Spleen (tissue), 11 donors: ENCODE measurements around the gene LRRC18. TPM values are rescaled to one million over a fixed set of nuclear protein-coding genes. Genes with fewer than 3 reads are reported as not detected.

Experiments
- DNase-seq: peaks from one replicate; pipeline ENCODE4 v3.0.0-alpha.2; 2020
- H3K27ac ChIP-seq, 8 donors: fragments of 200-600 bp; sonication (generic) in 7 of 8; 1 replicate in 4 of 8; 2 replicates in 4 of 8; pipeline versions ENCODE4 v1.5.0 to v1.8.0; 2016 to 2021; ENCODE audit warnings: inconsistent platforms in 4 of 8, mild to moderate bottlenecking in 4 of 8, moderate library complexity in 1 of 8
- H3K27me3 ChIP-seq, 7 donors: fragments of 200-600 bp; sonication (generic) in 6 of 7; replicated peaks in 1 of 7; 1 replicate in 4 of 7; 2 replicates in 3 of 7; pipeline versions ENCODE4 v1.5.0 to v1.8.0; 2016 to 2021; ENCODE audit warnings: inconsistent platforms in 3 of 7, mild to moderate bottlenecking in 1 of 7
- H3K36me3 ChIP-seq, 6 donors: fragments of 200-600 bp; sonication (generic) in 5 of 6; 1 replicate in 4 of 6; 2 replicates in 2 of 6; pipeline versions ENCODE4 v1.5.0 to v1.8.0; 2016 to 2021; ENCODE audit warnings: inconsistent platforms in 2 of 6
- H3K4me1 ChIP-seq, 6 donors: fragments of 200-600 bp; sonication (generic) in 5 of 6; 1 replicate in 3 of 6; 2 replicates in 3 of 6; pipeline versions ENCODE4 v1.5.0 to v1.8.0; 2016 to 2021; ENCODE audit warnings: inconsistent platforms in 3 of 6
- H3K4me3 ChIP-seq, 8 donors: fragments of 200-600 bp; sonication (generic) in 7 of 8; 1 replicate in 4 of 8; 2 replicates in 4 of 8; pipeline versions ENCODE4 v1.5.0 to v1.8.0; 2016 to 2021; ENCODE audit warnings: inconsistent platforms in 4 of 8, mild to moderate bottlenecking in 4 of 8, moderate library complexity in 2 of 8
- H3K9me3 ChIP-seq, 8 donors: fragments of 200-600 bp; sonication (generic) in 7 of 8; 1 replicate in 4 of 8; 2 replicates in 4 of 8; pipeline versions ENCODE4 v1.5.0 to v1.8.0; 2016 to 2021; ENCODE audit warnings: inconsistent platforms in 4 of 8
- POLR2A ChIP-seq, 3 donors: fragments of 450-650 bp; IDR thresholded peaks; one replicate each; pipeline ENCODE4 v1.5.1; 2017; ENCODE audit warnings: antibody characterized with exemption in 3 of 3, mild to moderate bottlenecking in 1 of 3
- POLR2AphosphoS5 ChIP-seq, 3 donors: sonication (generic); formaldehyde crosslinking; IDR thresholded peaks; one replicate each; pipeline ENCODE4 v1.5.1; 2017; ENCODE audit warnings: antibody characterized with exemption in 3 of 3
- WGBS, 5 donors: extraction: QIAGEN DNeasy Blood & Tissue Kit in 3 of 5; methylation state at CpG; one replicate each; pipeline versions ENCODE4 v1.1.5 to v1.1.7; 2013 to 2018; 5-methylcytosine and 5-hydroxymethylcytosine counted together
- intact Hi-C: fragments of 100-400 bp; cut with DNase I; formaldehyde crosslinking; loops from one replicate; pipeline ENCODE4 v1.15.0; 2023; ENCODE audit warnings: low total_unique reads
- polyA plus RNA-seq, 3 donors: library from polyadenylated mRNA; stranded (reverse); fragments of 200-250 nt; gene quantifications; one replicate each; pipeline ENCODE4 v1.2.1, GENCODE V29; 2013
- total RNA-seq, 7 donors: library from RNA; depleted of rRNA in 3 of 7; stranded (reverse); fragments of >200 nt in 3 of 7; fragmentation: NEBNext Ultra II Directional in 4 of 7; extraction: Animal tissue kit (Norgen Biotek cat#: 25700) in 4 of 7; gene quantifications; one replicate each; pipeline versions ENCODE4 v1.1.0 to v1.2.1, GENCODE V29; 2016 to 2021
- TF ChIP-seq, protein P1 (sequence below), 11 experiments: fragments of 200-600 bp in 7 of 11; fragments of 450-650 bp in 4 of 11; sonication (generic) in 4 of 11; IDR thresholded peaks in 8 of 11; conservative IDR thresholded peaks in 3 of 11; 1 replicate in 7 of 11; 2 replicates in 4 of 11; pipeline versions ENCODE4 v1.4.0 to v1.8.0; 2016 to 2021; ENCODE audit warnings: antibody characterized with exemption in 11 of 11, inconsistent platforms in 4 of 11, mild to moderate bottlenecking in 1 of 11
- donor health status: healthy with polysubstance abuse.
- donor health status: DM: no; HTN: no; CAD: no; lungs with moderate emphysema.
- donor health status: DM: no; HTN: no; CAD: no.
- donor health status: Bipolar disorder and iron deficiency.
- donor health status: healthy.
- donor health status: DM: no; HTN: no; CAD: no.
- donor health status: DM: yes; HTN: yes; CAD: no.

LRRC18 gene
- total and polyA plus RNA-seq, 10 donors = 0.06 TPM; not detected in 9

DNA sequence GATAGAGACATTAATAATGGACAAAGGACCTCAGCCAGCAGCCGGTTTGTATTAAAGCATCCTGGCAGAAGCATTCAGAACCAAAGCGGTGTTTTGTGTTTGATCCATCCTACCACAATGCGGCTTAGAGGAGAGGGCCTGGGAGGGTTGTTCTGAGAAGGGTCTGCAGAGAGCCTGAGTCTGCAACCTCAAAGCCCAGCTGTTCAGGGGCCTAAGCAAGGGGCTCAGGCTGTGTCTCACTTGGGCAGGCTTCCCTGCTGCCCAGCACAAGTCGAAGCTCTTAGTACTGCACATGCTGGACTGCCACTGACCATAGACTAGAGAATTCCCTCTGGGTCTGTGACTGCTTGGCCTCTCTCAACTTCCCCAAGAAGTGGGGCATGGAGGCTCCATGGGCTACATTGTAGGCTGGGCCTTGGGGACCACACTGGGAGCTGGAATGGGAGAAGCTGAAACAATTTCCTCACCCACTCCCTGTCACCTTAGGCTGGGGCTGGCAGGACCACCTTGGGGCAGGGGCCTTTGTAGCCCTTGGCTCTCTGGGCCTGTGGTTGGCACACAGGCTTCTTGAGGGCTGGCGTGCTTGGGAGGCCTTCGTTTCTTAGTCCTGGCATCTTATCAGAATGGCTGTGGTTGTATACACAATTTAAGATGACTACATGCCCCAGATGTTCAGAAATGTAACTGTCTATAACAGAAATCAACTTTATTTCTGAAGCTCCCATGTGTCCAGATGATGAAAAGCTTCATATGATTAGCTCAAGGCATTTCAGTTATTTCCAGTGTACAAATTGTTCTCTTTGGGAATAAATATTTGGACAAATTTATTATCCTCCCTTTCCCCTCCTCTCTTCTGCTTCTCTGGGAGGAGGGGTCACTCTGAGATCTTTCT, 44.5 kb downstream of the LRRC18 start:
- Histone ChIP-seq H3K4me1 (no peaks in the 10 kb centered on the region), H3K36me3 (peaks cover 0 to 100% (median 28%) of the 10 kb centered on the region in 6 donors), H3K4me3 (no peak overlapping the region), H3K27me3 (no peaks in the 10 kb centered on the region), H3K27ac (no peak overlapping the region), H3K9me3 (no peaks in the 10 kb centered on the region)
- TF ChIP-seq POLR2AphosphoS5 (IDR thresholded peaks at IDR 0.05) = no peak
- TF ChIP-seq, protein P1, sequence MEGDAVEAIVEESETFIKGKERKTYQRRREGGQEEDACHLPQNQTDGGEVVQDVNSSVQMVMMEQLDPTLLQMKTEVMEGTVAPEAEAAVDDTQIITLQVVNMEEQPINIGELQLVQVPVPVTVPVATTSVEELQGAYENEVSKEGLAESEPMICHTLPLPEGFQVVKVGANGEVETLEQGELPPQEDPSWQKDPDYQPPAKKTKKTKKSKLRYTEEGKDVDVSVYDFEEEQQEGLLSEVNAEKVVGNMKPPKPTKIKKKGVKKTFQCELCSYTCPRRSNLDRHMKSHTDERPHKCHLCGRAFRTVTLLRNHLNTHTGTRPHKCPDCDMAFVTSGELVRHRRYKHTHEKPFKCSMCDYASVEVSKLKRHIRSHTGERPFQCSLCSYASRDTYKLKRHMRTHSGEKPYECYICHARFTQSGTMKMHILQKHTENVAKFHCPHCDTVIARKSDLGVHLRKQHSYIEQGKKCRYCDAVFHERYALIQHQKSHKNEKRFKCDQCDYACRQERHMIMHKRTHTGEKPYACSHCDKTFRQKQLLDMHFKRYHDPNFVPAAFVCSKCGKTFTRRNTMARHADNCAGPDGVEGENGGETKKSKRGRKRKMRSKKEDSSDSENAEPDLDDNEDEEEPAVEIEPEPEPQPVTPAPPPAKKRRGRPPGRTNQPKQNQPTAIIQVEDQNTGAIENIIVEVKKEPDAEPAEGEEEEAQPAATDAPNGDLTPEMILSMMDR (IDR thresholded peaks at IDR 0.05 in 8 of 11, conservative IDR thresholded peaks at IDR 0.05 in 3 of 11) = no peak
- no peak for TF ChIP-seq POLR2A (IDR thresholded peaks at IDR 0.05)
- intact Hi-C loops = no loop called here
- WGBS, 5 donors = 89 to 97% (median 91%) methylated on average over 5 to 6 of the region's 6 CpGs
- DNase-seq = no peak

DNA sequence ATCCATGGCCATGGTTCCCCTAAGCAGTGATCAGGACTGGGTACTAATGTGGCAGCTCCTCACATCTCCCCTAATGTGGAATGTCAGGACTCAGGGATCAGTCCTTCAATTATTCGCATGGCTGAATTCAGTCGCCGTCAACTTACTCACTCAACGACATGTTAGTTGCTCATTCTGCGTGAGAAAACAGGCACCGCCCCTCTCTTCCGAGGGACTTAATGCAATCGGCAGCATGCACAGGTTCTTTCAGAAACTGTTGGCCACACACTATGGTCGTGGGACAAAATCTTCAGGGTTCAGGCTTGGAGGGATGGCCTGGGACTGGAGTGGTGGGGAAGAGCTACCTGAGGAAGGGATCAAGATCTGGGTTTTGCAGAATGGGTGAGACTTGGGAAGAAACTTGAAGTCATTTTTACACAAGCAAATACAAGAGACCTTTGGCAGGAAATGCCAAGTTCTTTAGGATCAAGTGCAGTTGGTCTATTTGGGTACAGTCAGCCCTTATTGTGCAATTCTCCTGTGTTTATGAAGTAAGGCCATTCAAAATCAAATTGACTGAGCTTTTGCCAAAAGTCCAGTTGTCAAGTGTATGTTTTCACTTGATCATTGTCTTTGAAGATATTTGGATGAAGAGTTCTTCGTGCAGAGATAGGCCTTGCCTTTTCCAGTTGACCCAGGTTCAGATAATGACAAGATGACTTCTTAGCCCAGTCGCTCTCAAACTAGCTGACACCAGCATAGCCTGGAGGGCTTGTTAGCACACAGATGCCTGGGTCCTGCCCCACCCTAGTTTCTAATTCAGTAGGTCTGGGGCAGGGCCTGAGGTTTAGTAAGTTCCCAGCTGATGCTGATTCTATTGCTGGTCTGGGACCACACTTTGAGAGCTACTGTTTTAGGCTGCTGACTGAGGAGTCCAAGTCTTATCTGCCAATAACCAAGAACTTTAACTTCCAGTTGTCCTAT, 48.5 kb downstream of the LRRC18 start:
- H3K4me1 ChIP-seq = no peaks in the 10 kb centered on the region
- H3K27me3 ChIP-seq = no peaks in the 10 kb centered on the region
- H3K4me3 ChIP-seq = no peak overlapping the region
- H3K36me3 ChIP-seq = peaks cover 0 to 84% (median 14%) of the 10 kb centered on the region in 6 donors
- H3K27ac ChIP-seq = no peak overlapping the region
- DNase-seq = no peak
- WGBS, 5 donors = 90 to 96% (median 92%) methylated on average over 11 of the region's 11 CpGs
- TF ChIP-seq POLR2AphosphoS5 (IDR thresholded peaks at IDR 0.05) (no peak), POLR2A (IDR thresholded peaks at IDR 0.05) (no peak)
- TF ChIP-seq, protein P1 (IDR thresholded peaks at IDR 0.05 in 8 of 11, conservative IDR thresholded peaks at IDR 0.05 in 3 of 11) = no peak
- H3K9me3 ChIP-seq = no peaks in the 10 kb centered on the region
- intact Hi-C loops = no loop called here

DNA sequence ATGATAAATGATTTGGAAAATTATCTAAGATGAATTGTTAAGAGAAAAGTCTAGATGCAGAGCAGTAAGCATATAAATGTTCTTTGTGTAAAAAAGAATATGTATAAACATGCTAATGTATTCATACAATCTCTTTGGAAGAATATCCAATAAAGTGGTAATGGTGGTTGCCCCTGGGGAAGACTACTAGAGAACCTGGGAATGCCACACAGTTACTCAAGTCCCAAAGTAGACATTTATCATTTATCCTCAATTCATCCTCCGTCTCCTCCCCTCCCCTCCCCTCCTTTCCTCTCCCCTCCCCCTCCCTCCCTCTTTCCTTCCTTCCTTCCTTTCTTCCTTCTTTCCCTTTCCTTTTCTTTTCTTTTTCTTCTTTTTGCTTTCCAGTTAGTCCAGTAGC, 51.7 kb downstream of the LRRC18 start:
- TF ChIP-seq, protein P1 (IDR thresholded peaks at IDR 0.05 in 8 of 11, conservative IDR thresholded peaks at IDR 0.05 in 3 of 11) = no peak
- TF ChIP-seq POLR2A (IDR thresholded peaks at IDR 0.05) = no peak
- no peak for TF ChIP-seq POLR2AphosphoS5 (IDR thresholded peaks at IDR 0.05)
- no peaks in the 10 kb centered on the region for H3K27me3 ChIP-seq
- H3K4me3 ChIP-seq = no peak overlapping the region
- H3K4me1 ChIP-seq = no peaks in the 10 kb centered on the region
- H3K36me3 ChIP-seq = peaks cover 0 to 76% (median 7%) of the 10 kb centered on the region in 6 donors
- no peak for DNase-seq
- no peaks in the 10 kb centered on the region for H3K9me3 ChIP-seq
- H3K27ac ChIP-seq = no peak overlapping the region
- 62 to 89% (median 81%) methylated on average over 1 of the region's 1 CpG for WGBS, 5 donors
- intact Hi-C loops = no loop called here
